ENCODE results near the gene CYP11A1. TPM values are rescaled to one million over a fixed set of nuclear protein-coding genes. Genes with fewer than 3 reads are reported as not detected.

CYP11A1 gene
- polyA plus RNA-seq, 3 donors: not detected

DNA sequence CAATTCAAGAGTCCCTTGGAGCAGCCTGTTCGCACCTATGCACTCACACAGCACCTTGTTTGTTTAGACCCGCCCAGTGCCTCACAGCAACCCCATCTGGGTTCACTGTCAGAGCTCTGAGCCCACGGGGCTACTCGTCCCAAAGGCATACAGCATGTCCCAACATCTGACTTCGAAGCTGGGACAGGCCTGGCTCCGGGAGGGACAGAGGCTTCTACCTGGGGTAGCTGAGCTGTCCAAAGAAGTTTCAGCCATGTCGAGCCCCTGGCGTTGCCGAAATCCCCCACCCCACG, 28.6 kb upstream of the CYP11A1 start:
- H4K20me1 ChIP-seq (ENCODE audit: insufficient read depth, low read length): no peaks in the 10 kb centered on the region
- H3K27ac Mint-ChIP-seq: no peak overlapping the region
- H3K4me3 Mint-ChIP-seq: no peak overlapping the region

DNA sequence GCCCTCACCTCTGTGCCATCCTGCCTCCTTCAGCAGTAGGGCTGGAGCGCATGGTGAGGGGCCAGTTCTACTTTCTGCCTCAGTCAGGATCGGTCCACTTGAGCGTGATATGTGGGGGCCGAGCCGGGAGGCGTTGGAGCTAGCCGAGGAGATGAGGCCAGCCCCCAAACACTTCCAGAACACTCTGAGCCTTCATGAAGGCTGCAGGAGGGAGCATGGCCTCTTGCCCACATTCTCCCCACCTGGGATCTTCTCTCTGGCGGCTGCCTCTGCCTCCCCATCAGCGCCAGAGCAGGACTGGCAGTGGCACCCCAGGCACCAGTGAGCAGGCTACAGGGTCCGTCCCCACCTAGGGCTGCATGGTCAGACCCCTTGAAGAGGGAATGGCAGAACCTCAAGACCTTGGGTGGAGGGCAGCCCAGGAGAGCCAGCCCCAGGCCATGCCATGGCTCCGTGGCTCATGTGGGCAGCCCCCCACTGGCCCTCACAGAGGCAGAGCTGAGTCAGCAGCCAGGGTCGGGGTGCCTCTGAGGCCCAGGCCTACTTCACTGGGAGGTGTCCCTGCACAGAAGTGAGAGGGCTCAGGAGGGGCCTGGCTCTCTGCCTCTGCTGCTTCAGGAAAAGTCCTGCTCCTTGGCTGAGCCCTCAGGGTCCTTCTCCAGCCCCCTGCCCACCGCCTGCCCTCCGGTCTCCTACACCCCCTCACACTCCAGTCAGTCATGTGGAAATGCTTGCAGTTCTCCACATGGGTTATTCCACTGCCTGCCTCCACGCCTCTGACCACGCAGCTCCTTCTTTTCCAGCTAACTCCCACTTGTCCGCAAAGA, 28.1 kb upstream of the CYP11A1 start:
- H3K4me1 Mint-ChIP-seq: peaks cover 43% of the 10 kb centered on the region
- H3K4me1 ChIP-seq (ENCODE audit: control insufficient read depth in 1 of 2, insufficient read depth in 2 of 2, low read length in 2 of 2): peaks cover 32 to 43% of the 10 kb centered on the region in 2 donors
- H3K36me3 ChIP-seq (replicated peaks in 1 of 2; ENCODE audit: control insufficient read depth in 1 of 2, insufficient read depth in 2 of 2, low read length in 2 of 2): no peaks in the 10 kb centered on the region
- intact Hi-C loops (cut with micrococcal nuclease): no loop called here
- peaks cover 2 to 21% (median 20%) of the 10 kb centered on the region in 3 donors for H3K27me3 Mint-ChIP-seq (ENCODE audit: low read depth in 3 of 3)
- TF ChIP-seq, protein P1, sequence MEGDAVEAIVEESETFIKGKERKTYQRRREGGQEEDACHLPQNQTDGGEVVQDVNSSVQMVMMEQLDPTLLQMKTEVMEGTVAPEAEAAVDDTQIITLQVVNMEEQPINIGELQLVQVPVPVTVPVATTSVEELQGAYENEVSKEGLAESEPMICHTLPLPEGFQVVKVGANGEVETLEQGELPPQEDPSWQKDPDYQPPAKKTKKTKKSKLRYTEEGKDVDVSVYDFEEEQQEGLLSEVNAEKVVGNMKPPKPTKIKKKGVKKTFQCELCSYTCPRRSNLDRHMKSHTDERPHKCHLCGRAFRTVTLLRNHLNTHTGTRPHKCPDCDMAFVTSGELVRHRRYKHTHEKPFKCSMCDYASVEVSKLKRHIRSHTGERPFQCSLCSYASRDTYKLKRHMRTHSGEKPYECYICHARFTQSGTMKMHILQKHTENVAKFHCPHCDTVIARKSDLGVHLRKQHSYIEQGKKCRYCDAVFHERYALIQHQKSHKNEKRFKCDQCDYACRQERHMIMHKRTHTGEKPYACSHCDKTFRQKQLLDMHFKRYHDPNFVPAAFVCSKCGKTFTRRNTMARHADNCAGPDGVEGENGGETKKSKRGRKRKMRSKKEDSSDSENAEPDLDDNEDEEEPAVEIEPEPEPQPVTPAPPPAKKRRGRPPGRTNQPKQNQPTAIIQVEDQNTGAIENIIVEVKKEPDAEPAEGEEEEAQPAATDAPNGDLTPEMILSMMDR (IDR thresholded peaks at IDR 0.05): no peak
- H3K27ac ChIP-seq (ENCODE audit: low read depth in 1 of 2, low read length in 2 of 2): no peak overlapping the region
- DNase-seq: no peak
- H3K9me3 Mint-ChIP-seq: peaks cover 0 to 7% (median 0%) of the 10 kb centered on the region in 7 donors
- H4K20me1 ChIP-seq (ENCODE audit: insufficient read depth, low read length): no peaks in the 10 kb centered on the region
- no peaks in the 10 kb centered on the region for H3K9me3 ChIP-seq (replicated peaks in 1 of 2; ENCODE audit: control insufficient read depth in 1 of 2, insufficient read depth in 1 of 2, low read length in 2 of 2)
- no peak overlapping the region for H2AFZ ChIP-seq (ENCODE audit: insufficient read depth, low read depth, low read length, poor library complexity, severe bottlenecking)
- H3K36me3 Mint-ChIP-seq: no peaks in the 10 kb centered on the region
- peak overlapping the region in 1 of 7 donors; percentile 31 for H3K27ac Mint-ChIP-seq
- H3K27me3 ChIP-seq (ENCODE audit: control insufficient read depth in 2 of 2, insufficient read depth in 2 of 2, low read length in 2 of 2): no peaks in the 10 kb centered on the region
- no peak overlapping the region for H3K4me3 Mint-ChIP-seq
- no peak overlapping the region for H3K4me2 ChIP-seq (replicated peaks; ENCODE audit: extremely low read depth, low read length, poor library complexity, severe bottlenecking)
- H3K4me3 ChIP-seq (replicated peaks in 1 of 3; ENCODE audit: low read depth in 2 of 3, low read length in 3 of 3): no peak overlapping the region
- WGBS (ENCODE audit: insufficient coverage): 90% methylated on average over 12 of the region's 17 CpGs
- no peak overlapping the region for H3K9ac ChIP-seq (ENCODE audit: insufficient read depth, low read length, poor library complexity, severe bottlenecking)
- H3K79me2 ChIP-seq (ENCODE audit: insufficient read depth, low read length): no peaks in the 10 kb centered on the region

More for the DNA sequence above, 28.6 kb upstream of the CYP11A1 start:
- Histone ChIP-seq H3K79me2 (ENCODE audit: insufficient read depth, low read length) (no peaks in the 10 kb centered on the region), H3K36me3 (replicated peaks in 1 of 2; ENCODE audit: control insufficient read depth in 1 of 2, insufficient read depth in 2 of 2, low read length in 2 of 2) (no peaks in the 10 kb centered on the region), H3K4me1 (ENCODE audit: control insufficient read depth in 1 of 2, insufficient read depth in 2 of 2, low read length in 2 of 2) (peaks cover 27 to 38% of the 10 kb centered on the region in 2 donors), H3K9me3 (replicated peaks in 1 of 2; ENCODE audit: control insufficient read depth in 1 of 2, insufficient read depth in 1 of 2, low read length in 2 of 2) (no peaks in the 10 kb centered on the region), H3K27me3 (ENCODE audit: control insufficient read depth in 2 of 2, insufficient read depth in 2 of 2, low read length in 2 of 2) (no peaks in the 10 kb centered on the region), H3K27ac (ENCODE audit: low read depth in 1 of 2, low read length in 2 of 2) (no peak overlapping the region), H3K4me3 (replicated peaks in 1 of 3; ENCODE audit: low read depth in 2 of 3, low read length in 3 of 3) (no peak overlapping the region), H2AFZ (ENCODE audit: insufficient read depth, low read depth, low read length, poor library complexity, severe bottlenecking) (no peak overlapping the region), H3K4me2 (replicated peaks; ENCODE audit: extremely low read depth, low read length, poor library complexity, severe bottlenecking) (no peak overlapping the region), H3K9ac (ENCODE audit: insufficient read depth, low read length, poor library complexity, severe bottlenecking) (no peak overlapping the region)
- peaks cover 3 to 25% (median 22%) of the 10 kb centered on the region in 3 donors for H3K27me3 Mint-ChIP-seq (ENCODE audit: low read depth in 3 of 3)
- H3K9me3 Mint-ChIP-seq: peaks cover 0 to 7% (median 0%) of the 10 kb centered on the region in 7 donors
- intact Hi-C loops (cut with micrococcal nuclease): no loop called here
- TF ChIP-seq, protein P1 (IDR thresholded peaks at IDR 0.05): no peak
- no peaks in the 10 kb centered on the region for H3K36me3 Mint-ChIP-seq
- DNase-seq: no peak
- 68% methylated on average over 10 of the region's 10 CpGs for WGBS (ENCODE audit: insufficient coverage)
- H3K4me1 Mint-ChIP-seq: peaks cover 37% of the 10 kb centered on the region
